Activated naive CD8-positive, alpha-beta T cell treated with anti-CD3 and anti-CD28 coated beads for 36 hours (primary cell): Measurements from ENCODE around the gene PTBP1. TPM values are rescaled to one million over a fixed set of nuclear protein-coding genes. Genes with fewer than 3 reads are reported as not detected.

Experiments
- DNase-seq: peaks from one replicate; pipeline ENCODE4 v3.0.0; 2021
- H3K27ac Mint-ChIP-seq: one replicate; pipeline ENCODE4 v1.8.0; 2022; ENCODE audit warnings: mild to moderate bottlenecking, moderate library complexity, mixed read lengths
- H3K27me3 Mint-ChIP-seq: one replicate; pipeline ENCODE4 v1.8.0; 2022; ENCODE audit warnings: mild to moderate bottlenecking, mixed read lengths
- H3K36me3 Mint-ChIP-seq: one replicate; pipeline ENCODE4 v1.8.0; 2021; ENCODE audit warnings: mild to moderate bottlenecking, mixed read lengths
- H3K4me1 Mint-ChIP-seq: one replicate; pipeline ENCODE4 v1.8.0; 2021; ENCODE audit warnings: mixed read lengths
- H3K4me3 Mint-ChIP-seq: one replicate; pipeline ENCODE4 v1.8.0; 2022; ENCODE audit warnings: mild to moderate bottlenecking, moderate library complexity, mixed read lengths
- H3K9me3 Mint-ChIP-seq: one replicate; pipeline ENCODE4 v1.8.0; 2022; ENCODE audit warnings: mixed read lengths
- total RNA-seq, 2 experiments: library from RNA; stranded (reverse); gene quantifications; one replicate each; pipeline ENCODE4 v1.2.3, GENCODE V29; 2021

PTBP1 gene
- total RNA-seq, 2 experiments from 2014 or later: 799 to 818 TPM

DNA sequence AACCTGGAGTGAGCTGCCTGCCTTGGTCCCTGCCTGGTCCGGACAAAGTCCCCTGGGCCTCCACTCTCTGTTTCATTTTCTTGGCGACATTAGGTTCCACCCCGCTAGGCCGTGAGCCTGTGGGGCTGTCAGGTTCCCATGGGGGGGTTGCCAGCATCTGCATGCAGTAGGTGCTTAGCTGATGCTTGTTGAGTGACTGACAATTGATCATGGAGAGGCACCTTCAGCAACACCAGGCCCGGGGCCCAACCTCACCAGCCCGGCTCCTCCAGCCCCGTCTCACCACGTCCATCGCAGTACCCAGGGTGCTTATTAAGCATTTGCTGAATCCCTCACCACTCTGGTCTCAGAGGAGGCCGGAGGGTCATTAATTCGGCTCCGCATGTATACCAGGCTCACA is 33.0 kb upstream of the PTBP1 start:
- Mint-ChIP-seq H3K27me3 (no peaks in the 10 kb centered on the region), H3K36me3 (no peaks in the 10 kb centered on the region), H3K4me3 (no peak overlapping the region), H3K4me1 (no peaks in the 10 kb centered on the region), H3K9me3 (peaks cover 1% of the 10 kb centered on the region), H3K27ac (no peak overlapping the region)
- no peak for DNase-seq

DNA sequence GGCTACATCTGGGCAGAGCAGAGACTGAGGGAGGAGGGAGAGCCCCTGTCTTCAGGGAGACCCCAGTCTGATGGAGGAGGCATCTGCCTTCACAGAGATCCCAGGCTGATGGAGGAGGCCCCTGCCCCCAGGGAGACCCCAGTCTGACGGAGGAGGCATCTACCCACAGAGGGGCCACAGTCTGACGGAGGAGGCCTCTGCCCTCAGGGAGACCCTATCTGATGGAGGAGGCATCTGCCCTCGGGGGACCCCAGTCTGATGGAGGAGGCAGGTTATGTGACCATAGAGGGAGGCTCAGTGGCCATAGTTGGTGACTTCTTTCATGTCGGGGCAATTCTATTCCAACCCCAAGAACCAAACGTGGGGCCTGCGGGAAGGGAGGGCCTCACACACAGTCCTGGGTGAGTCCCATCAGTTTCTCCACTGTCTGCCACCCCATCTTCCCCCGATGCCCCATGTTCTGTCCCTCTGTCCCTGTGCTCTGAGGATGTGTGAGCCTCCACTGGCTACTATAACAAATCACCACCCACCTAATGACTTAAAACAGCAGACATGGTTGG is 32.0 kb upstream of the PTBP1 start:
- no peak for DNase-seq
- H3K4me3 Mint-ChIP-seq: no peak overlapping the region
- H3K27ac Mint-ChIP-seq: no peak overlapping the region
- peaks cover under 1% of the 10 kb centered on the region for H3K4me1 Mint-ChIP-seq
- H3K36me3 Mint-ChIP-seq: no peaks in the 10 kb centered on the region
- H3K27me3 Mint-ChIP-seq: peaks cover 6% of the 10 kb centered on the region
- H3K9me3 Mint-ChIP-seq: no peaks in the 10 kb centered on the region

DNA sequence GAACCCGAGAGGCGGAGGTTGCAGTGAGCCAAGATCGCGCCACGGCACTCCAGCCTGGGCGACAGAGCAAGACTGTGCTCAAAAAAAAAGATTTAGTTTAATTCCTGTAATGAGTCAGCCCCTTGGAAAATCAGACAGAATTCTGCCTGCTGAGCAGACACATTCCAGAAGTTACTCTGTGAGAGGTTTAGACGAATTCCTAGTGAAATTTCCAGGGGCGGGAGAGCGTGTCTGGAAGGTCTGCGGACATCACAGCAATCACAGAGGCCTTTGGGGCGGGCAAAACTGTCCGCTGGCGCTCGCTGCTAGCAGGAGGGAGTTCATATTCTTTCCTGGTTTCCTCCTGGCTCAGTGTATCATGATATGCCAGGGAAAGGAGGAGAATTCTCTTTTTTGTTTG is 28.8 kb upstream of the PTBP1 start:
- no peak for DNase-seq
- H3K27me3 Mint-ChIP-seq: peaks cover 13% of the 10 kb centered on the region
- peaks cover 3% of the 10 kb centered on the region for H3K4me1 Mint-ChIP-seq
- H3K27ac Mint-ChIP-seq: no peak overlapping the region
- no peaks in the 10 kb centered on the region for H3K9me3 Mint-ChIP-seq
- H3K36me3 Mint-ChIP-seq: no peaks in the 10 kb centered on the region
- H3K4me3 Mint-ChIP-seq: no peak overlapping the region

DNA sequence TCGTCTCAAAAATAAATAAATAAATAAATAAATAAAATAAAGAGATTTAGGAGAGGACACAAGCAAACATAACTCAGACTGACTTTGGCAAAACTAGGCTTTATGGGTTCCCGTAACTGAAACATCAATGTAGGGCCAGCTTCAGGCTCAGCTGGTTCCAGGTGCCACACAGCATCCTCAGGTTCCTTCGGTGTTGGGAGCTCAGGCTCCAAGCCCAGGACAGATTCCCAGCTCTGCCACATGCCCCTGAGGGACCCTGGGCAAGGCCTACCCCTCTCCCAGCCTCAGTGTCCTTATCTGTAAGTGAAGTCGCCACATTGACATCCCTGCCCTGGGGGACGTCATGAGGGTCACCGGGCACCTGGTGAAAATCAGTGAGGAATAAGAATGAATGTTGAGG is 27.6 kb upstream of the PTBP1 start:
- Mint-ChIP-seq H3K27ac (no peak overlapping the region), H3K27me3 (peaks cover 13% of the 10 kb centered on the region), H3K4me1 (peaks cover 3% of the 10 kb centered on the region), H3K9me3 (no peaks in the 10 kb centered on the region), H3K4me3 (no peak overlapping the region), H3K36me3 (no peaks in the 10 kb centered on the region)
- no peak for DNase-seq

DNA sequence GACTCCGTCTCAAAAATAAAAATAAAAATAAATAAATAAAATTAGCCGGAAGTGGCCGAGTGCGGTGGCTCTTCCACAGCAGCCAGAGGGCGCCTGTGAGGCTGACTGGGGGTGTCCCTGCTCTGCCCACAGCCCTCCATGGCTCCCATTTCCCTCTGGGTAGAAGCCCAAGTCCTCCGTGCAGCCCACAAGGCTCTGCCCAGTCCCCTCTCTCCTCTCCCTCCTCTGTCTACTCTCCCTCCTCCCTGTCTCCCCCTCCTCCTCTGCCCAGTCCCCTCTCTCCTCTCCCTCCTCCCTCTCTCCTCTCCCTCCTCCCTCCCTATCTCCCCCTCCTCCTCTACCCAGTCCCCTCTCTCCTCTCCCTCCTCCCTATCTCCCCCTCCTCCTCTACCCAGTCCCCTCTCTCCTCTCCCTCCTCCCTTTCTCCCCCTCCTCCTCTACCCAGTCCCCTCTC is 25.9 kb upstream of the PTBP1 start:
- peak; percentile 51 for DNase-seq
- Mint-ChIP-seq H3K4me3 (no peak overlapping the region), H3K36me3 (no peaks in the 10 kb centered on the region), H3K27ac (no peak overlapping the region), H3K4me1 (peaks cover 3% of the 10 kb centered on the region), H3K27me3 (peaks cover 13% of the 10 kb centered on the region), H3K9me3 (no peaks in the 10 kb centered on the region)

DNA sequence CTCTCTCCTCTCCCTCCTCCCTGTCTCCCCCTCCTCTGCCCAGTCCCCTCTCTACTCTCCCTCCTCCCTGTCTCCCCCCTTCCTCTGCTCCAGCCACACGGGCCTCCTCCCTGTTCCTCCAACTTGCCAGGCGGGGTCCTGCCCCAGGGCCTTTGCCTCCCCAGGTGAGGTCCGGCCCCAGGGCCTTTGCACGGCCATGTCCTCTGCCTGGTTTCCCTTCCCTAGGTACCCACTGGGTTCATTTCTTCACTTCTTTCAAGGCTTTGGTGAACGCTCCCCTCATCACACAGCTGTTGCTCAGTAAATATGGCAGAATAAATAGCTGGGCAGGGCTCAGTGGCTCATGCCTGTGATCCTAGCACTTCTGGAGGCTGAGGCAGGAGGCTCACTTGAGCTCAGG is 25.2 kb upstream of the PTBP1 start:
- peaks cover 13% of the 10 kb centered on the region for H3K27me3 Mint-ChIP-seq
- peaks cover 3% of the 10 kb centered on the region for H3K4me1 Mint-ChIP-seq
- no peaks in the 10 kb centered on the region for H3K36me3 Mint-ChIP-seq
- H3K27ac Mint-ChIP-seq: no peak overlapping the region
- H3K4me3 Mint-ChIP-seq: no peak overlapping the region
- no peak for DNase-seq
- H3K9me3 Mint-ChIP-seq: no peaks in the 10 kb centered on the region

DNA sequence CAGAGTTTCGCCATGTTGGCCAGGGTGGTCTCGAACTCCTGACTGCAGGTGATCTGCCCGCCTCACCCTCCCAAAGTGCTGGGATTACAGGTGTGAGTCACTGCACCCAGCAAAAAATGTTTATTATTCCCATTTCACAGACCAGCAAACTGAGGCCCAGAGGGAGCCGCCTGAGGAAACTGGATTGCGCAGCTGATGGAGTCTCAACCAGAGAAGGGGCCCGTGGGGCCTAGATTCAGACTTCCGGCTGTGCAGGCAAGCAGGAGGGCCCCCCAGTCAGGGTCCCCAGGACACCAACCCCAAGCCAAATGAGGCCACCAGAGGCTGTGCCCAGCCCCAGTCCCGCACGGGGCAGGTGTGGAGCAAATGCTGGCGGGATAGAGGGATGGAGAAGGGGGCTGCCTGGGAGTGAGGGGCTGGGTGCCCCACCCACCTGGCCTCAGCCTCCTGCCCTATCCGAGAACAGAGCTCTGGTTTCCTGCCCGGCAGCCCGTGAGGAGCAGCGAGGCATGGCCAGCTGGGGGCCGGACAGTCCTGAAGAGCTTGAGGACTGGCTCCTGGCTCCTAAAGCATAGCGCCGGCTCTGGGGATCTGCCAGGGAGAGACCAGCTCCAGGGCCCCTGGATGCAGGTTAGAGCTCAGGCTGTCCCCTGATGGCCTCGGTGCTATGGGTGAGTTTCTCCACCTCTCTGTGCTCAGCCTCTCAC is 24.4 kb upstream of the PTBP1 start:
- Mint-ChIP-seq H3K4me1 (peaks cover 3% of the 10 kb centered on the region), H3K4me3 (no peak overlapping the region), H3K9me3 (no peaks in the 10 kb centered on the region), H3K27ac (no peak overlapping the region), H3K36me3 (no peaks in the 10 kb centered on the region), H3K27me3 (peaks cover 13% of the 10 kb centered on the region)
- DNase-seq: no peak

DNA sequence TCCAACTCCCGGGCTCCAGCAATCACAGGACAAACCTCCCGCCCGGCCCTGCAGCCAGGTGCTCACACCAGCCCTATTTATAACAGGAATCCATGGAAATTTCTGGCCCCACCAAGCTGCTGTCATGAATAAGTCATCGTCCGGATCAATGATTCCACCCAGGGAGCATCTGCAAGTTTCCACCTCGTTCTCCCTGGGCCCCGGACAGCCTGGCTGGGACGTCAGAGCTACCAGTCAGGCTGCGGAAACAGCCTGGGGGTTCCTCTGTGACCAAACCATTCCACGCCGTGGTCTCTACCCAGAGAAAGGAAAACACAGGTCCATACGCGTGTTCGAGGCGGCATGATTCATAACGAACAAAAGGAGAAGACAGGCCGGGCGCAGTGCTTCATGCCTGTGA is 20.7 kb upstream of the PTBP1 start:
- Mint-ChIP-seq H3K4me3 (no peak overlapping the region), H3K4me1 (no peaks in the 10 kb centered on the region), H3K27ac (no peak overlapping the region), H3K36me3 (no peaks in the 10 kb centered on the region), H3K27me3 (peaks cover 4% of the 10 kb centered on the region), H3K9me3 (no peaks in the 10 kb centered on the region)
- DNase-seq: no peak

DNA sequence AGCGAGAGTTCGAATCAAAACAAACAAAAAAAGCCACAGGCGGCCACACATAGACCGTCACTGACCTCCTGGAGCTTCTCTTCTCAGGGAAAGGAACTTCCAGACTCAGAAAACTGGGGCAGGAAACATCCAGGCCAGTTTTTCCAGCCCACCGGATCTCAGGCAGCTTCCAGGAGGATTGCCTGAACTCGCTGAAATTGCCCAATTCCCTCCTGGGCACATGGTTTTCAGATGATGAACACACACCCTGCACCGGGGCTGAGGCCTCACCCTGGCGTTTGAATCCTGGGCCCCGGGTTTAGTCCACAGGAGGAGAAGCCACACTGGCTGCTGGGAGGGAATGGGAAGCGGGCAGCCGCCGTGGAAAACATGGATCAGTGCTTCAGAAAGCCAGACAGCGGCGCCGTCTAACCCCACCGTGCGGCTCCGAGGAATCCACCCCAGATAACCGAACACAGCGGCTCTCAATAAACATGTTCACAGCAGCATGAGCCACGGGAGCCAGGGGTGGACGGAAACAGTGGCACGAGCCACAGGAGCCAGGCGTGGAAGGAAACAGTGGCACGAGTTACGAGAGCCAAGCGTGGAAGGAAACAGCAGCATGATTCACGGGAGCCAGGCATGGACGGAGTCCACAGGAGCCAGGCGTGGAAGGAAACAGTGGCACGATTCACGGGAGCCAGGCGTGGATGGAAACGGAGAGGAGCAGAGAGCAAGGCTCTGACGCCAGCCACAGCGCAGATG is 18.2 kb upstream of the PTBP1 start:
- Mint-ChIP-seq H3K36me3 (no peaks in the 10 kb centered on the region), H3K9me3 (no peaks in the 10 kb centered on the region), H3K27ac (no peak overlapping the region), H3K4me3 (no peak overlapping the region), H3K4me1 (no peaks in the 10 kb centered on the region), H3K27me3 (no peaks in the 10 kb centered on the region)
- no peak for DNase-seq

DNA sequence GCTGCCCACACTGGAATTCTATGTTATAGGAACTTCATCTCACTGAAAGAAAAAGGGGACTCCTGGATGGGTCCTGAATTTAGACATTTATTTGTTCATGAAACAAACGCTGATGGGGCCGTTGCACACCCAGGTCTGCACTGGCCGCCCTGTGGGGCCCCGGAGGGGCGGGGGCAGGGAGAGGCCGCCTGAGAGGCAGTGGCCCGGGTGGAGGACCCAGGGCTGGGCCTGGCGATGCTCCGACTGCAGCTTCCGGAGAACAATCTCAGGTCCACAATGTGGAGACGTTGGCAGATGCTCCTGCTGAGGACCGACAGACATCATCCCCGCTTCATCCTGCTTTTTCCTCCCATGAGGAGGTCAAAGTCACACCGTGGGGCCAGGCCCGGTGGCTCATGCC is 16.3 kb upstream of the PTBP1 start:
- DNase-seq: no peak
- Mint-ChIP-seq H3K4me1 (no peaks in the 10 kb centered on the region), H3K27ac (no peak overlapping the region), H3K4me3 (no peak overlapping the region), H3K9me3 (no peaks in the 10 kb centered on the region), H3K27me3 (no peaks in the 10 kb centered on the region), H3K36me3 (no peaks in the 10 kb centered on the region)

DNA sequence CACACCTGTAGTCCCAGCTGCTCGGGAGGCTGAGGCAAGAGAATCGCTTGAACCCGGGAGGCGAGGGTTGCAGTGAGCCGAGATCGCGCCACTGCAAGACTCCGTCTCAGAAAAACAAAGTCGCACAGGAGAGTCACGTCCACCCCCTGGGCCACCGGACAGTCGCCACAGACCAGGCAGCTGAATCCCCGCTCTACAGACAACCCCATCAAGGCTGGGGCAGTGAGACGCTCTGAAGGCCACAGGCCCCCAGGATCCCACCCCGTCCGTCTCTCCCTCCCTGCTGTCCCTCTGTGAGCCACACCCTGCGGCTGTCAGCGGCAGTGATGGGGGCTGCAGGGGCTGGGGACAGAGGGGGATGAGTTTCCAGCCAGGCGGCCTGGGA is 15.5 kb upstream of the PTBP1 start:
- DNase-seq: no peak
- no peaks in the 10 kb centered on the region for H3K9me3 Mint-ChIP-seq
- no peaks in the 10 kb centered on the region for H3K36me3 Mint-ChIP-seq
- H3K4me3 Mint-ChIP-seq: no peak overlapping the region
- no peak overlapping the region for H3K27ac Mint-ChIP-seq
- no peaks in the 10 kb centered on the region for H3K27me3 Mint-ChIP-seq
- H3K4me1 Mint-ChIP-seq: no peaks in the 10 kb centered on the region

DNA sequence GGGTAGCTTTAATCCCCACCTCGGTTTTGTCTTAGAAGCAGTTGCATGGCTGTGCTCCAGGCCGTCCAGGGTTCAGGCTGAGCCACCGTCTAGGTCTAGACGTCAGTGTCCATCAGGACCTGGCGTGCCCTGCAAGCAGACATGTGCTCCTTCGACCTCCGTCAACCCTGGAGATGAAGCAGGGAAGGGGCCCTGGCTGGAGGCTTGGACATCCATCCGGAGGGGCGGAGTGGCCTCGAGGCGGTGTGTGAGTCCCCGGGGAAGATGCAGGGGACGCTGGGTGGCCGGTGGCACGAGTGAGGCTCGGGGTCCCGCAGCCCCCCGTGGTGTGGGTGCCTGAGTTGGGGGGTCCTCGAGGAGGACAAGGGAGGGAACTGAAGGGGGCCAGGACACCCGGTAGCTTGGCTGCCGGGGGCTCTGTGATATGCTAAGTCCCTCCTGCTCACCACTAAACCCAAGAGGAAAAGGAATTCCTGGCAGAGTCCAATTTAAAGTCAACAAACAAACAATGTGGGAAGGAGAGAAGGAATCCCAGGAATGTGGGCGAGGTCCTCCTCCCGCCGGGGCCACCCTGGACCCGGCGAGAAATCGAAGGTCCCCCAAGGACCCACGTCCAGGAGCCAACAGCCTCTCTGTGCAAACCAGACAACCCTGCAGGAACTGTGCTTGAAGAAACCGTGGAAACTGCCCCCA is 14.9 kb upstream of the PTBP1 start:
- Mint-ChIP-seq H3K27ac (no peak overlapping the region), H3K36me3 (no peaks in the 10 kb centered on the region), H3K9me3 (no peaks in the 10 kb centered on the region), H3K27me3 (no peaks in the 10 kb centered on the region), H3K4me1 (no peaks in the 10 kb centered on the region), H3K4me3 (no peak overlapping the region)
- no peak for DNase-seq

DNA sequence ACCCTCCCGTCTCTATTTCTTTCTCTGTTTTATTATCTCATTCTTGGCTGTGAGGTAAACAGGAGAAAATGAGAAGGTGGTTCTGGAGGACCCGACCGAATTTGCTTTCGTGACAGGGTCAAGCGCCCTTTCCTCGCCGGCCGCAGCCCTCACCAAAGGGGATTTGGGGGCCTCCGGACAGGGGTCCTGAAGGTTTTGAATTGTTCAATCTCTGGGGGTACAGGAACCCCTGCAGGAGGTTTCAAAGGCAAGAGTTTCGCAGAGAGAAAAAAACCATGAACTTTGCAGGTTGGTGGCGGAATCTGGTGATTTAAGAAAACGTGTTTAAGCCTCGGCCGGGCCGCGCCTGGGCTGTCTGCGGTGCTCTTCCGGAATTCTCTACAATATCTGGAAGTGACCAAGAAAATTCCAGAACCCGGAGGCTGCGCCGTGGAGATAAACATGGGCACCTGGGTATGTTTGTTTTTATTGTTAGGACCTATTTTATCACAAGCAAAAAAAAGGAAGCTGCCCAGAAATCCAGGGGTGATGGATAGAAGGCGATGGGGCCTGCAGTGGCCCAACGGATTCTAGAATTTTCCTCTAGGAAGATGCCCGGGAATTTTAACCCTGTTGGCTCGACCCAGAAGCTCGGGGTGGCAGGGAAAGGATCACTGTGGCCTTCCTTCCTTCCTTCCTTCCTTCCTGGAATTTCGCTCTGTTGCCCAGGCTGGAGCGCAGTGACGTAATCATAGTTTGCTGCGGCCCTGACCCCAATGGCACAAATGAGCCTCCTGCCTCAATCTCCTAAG is 14.2 kb upstream of the PTBP1 start:
- H3K36me3 Mint-ChIP-seq: no peaks in the 10 kb centered on the region
- no peak overlapping the region for H3K4me3 Mint-ChIP-seq
- H3K27ac Mint-ChIP-seq: no peak overlapping the region
- H3K27me3 Mint-ChIP-seq: no peaks in the 10 kb centered on the region
- no peak for DNase-seq
- no peaks in the 10 kb centered on the region for H3K9me3 Mint-ChIP-seq
- no peaks in the 10 kb centered on the region for H3K4me1 Mint-ChIP-seq

DNA sequence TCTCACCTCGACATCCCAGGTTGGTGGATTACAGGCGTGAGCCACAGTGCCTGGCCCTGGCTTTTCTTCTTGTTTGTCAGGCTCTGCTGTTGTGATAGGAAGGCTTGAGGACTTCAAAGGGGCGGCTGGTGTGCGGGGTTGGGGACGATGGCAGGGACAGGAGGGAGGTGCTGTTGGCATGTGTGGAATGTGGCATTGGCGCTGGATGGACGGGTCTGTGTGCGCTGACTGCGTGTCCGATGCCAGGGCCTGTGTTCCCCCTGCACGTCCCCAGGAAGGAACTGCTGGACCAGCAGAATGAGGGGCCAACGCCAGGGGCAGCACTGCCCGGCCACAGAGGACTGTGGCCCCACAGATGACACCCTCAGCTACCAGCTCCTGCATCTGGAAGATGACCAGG is 12.7 kb upstream of the PTBP1 start:
- Mint-ChIP-seq H3K4me1 (peaks cover 5% of the 10 kb centered on the region), H3K27me3 (peaks cover 4% of the 10 kb centered on the region), H3K9me3 (no peaks in the 10 kb centered on the region), H3K4me3 (no peak overlapping the region), H3K36me3 (no peaks in the 10 kb centered on the region), H3K27ac (no peak overlapping the region)
- no peak for DNase-seq

DNA sequence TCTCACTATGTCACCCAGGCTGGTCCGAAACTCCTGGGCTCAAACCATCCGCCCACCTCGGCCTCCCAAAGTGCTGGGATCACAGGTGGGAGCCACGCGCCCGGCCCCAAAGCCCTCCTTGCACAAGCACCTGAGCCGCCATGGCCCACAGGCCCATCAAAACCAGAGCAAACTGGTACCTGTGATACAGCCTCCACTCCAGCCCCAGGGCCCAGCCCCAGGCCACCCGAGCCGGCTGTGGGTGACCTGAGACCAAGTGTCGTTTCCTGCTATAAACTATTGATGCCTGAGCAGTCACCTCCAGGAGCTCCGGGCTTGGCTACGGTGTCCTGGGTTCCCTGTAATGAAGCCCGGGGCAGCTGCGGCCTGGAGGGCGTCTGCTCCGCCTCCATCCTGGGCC is 9.7 kb upstream of the PTBP1 start:
- Mint-ChIP-seq H3K36me3 (no peaks in the 10 kb centered on the region), H3K27me3 (peaks cover 12% of the 10 kb centered on the region), H3K9me3 (no peaks in the 10 kb centered on the region), H3K4me1 (peaks cover 5% of the 10 kb centered on the region), H3K4me3 (peak overlapping the region; percentile 29), H3K27ac (no peak overlapping the region)
- no peak for DNase-seq
